Measurements from ENCODE around the gene ARHGAP25. TPM values are rescaled to one million over a fixed set of nuclear protein-coding genes. Genes with fewer than 3 reads are reported as not detected.

The ARHGAP25 gene
- total and polyA plus RNA-seq, 10 of the 15 experiments (the other 5 are each of a cell fraction or from before 2014, with no cell fraction given): 0.15 to 1.0 (median 0.46) TPM

DNA sequence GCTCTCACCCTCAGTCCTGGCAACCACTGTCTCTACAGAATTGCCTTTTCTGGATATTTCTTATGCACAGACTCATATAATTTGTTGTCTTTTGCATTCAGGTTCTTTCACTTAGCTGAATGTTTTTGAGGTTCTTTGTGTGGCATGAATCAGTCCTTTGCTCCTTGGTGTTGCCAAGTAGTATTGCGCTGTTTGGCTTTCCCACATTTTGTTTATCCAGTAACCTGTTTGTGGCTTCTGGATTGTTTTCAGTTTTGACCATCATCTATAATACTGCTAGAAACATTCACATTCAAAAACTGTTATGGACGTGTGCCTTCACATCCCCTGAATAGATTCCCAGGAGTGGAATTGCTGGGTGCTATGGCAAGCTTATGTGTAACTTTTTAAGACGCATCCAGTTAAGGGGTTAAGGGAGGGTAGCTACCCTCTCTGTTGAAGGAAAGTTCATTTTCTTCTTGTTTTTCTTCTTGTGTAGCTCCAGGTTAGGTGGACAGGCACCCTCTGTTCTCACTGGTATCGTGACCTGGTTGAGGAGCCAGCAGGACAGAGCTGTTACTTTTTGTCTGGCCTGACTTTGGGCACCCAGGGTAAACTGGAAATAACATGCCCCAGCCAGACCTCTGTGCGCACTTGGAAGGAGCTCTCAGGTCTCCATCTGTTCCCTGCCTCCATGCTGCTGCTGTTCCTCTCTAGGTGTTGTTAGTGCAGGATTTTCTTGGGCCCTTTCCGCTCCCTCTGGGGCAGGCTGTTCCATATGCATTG, 29.6 kb downstream of the ARHGAP25 start:
- FAIRE-seq (no peak), DNase-seq (ENCODE audit: low read depth, low spot score) (no peak), ATAC-seq (no peak)
- intact Hi-C loops (cut with micrococcal nuclease; ENCODE audit: unreplicated experiment): no loop called here
- Histone ChIP-seq H3K4me2 (ENCODE audit: control insufficient read depth, insufficient read depth) (peak overlapping the region; percentile 2), H3K4me1 (ENCODE audit: control insufficient read depth, insufficient read depth, low read length) (peaks cover 38% of the 10 kb centered on the region), H3K36me3 (ENCODE audit: control insufficient read depth in 2 of 2, insufficient read depth in 2 of 2, low read length in 1 of 2) (no peaks in the 10 kb centered on the region), H3K9me3 (replicated peaks; ENCODE audit: control insufficient read depth, insufficient read depth, low read length) (no peaks in the 10 kb centered on the region; the same call in 2 of the 3 replicates), H3K27ac (ENCODE audit: control insufficient read depth, insufficient read depth) (no peak overlapping the region), H2AFZ (ENCODE audit: control insufficient read depth, low read depth, low read length) (no peak overlapping the region), H3K27me3 (replicated peaks in 1 of 2; ENCODE audit: control insufficient read depth in 2 of 2, insufficient read depth in 2 of 2, low read length in 1 of 2) (peaks cover 4 to 5% of the 10 kb centered on the region in 2 experiments; a peak in 3 of 4 replicates), H3K9ac (ENCODE audit: control insufficient read depth, insufficient read depth, low read length) (no peak overlapping the region), H4K20me1 (ENCODE audit: control insufficient read depth, insufficient read depth) (no peaks in the 10 kb centered on the region), H3K4me3 (0 out of 2 replicates have a peak overlapping the region, but pooled peaks have one; percentile 5), H3K79me2 (ENCODE audit: control insufficient read depth, insufficient read depth, low read length) (no peaks in the 10 kb centered on the region)
- CTCF ChIA-PET: interaction anchor here (1.4 to 1.8 kb wide), 2 partner anchors 13 to 75 kb away, joined by 5 to 10 read pairs; no protein-coding TSS in a partner anchor
- SMC1A ChIA-PET (ENCODE audit: uncharacterized antibody, unreplicated experiment): interaction anchor here (1.0 to 1.5 kb wide), 2 partner anchors 13 to 24 kb away, joined by 3 read pairs; no protein-coding TSS in a partner anchor
- RAD21 ChIA-PET (ENCODE audit: unreplicated experiment): interaction anchor here (1.3 kb wide), 1 partner anchor 298 kb away, joined by 5 read pairs; no protein-coding TSS in a partner anchor
- POLR2A ChIA-PET: interaction anchor here (1.0 kb wide), 1 partner anchor 161 kb away, joined by 3 read pairs; no protein-coding TSS in a partner anchor
- WGBS (ENCODE audit: insufficient coverage, insufficient replicate concordance, low lambda C conversion rate, missing lambda C conversion rate): 23% methylated on average over 6 of the region's 6 CpGs
- in situ Hi-C loops (cut with MboI): no loop called here
- no TSS peak for BruUV-seq (replicated peaks)
- TF ChIP-seq JUNB (IDR thresholded peaks at IDR 0.05) (no peak), CEBPZ (IDR thresholded peaks at IDR 0.05; ENCODE audit: low read depth, low read length) (no peak), IRF4 (IDR thresholded peaks at IDR 0.05; ENCODE audit: low read depth, low read length) (no peak), MXI1 (IDR thresholded peaks at IDR 0.05; ENCODE audit: low read depth, low read length) (no peak), EZH2 (IDR thresholded peaks at IDR 0.05; ENCODE audit: borderline replicate concordance, control insufficient read depth, low read depth, low read length) (no peak), CTCF (IDR thresholded peaks at IDR 0.05 in 2 of 3, conservative IDR thresholded peaks at IDR 0.05 in 1 of 3; ENCODE audit: control insufficient read depth in 2 of 3, extremely low read depth in 1 of 3, insufficient read depth in 1 of 3, low read depth in 3 of 3, low read length in 3 of 3) (no peak), RELA (IDR thresholded peaks at IDR 0.05; ENCODE audit: borderline replicate concordance, partially characterized antibody) (no peak), SREBF1 (IDR thresholded peaks at IDR 0.05; ENCODE audit: low read length) (no peak), RAD51 (IDR thresholded peaks at IDR 0.05) (no peak), CHD1 (IDR thresholded peaks at IDR 0.05; ENCODE audit: low read depth, low read length) (no peak)
- TF ChIP-seq, protein P1, sequence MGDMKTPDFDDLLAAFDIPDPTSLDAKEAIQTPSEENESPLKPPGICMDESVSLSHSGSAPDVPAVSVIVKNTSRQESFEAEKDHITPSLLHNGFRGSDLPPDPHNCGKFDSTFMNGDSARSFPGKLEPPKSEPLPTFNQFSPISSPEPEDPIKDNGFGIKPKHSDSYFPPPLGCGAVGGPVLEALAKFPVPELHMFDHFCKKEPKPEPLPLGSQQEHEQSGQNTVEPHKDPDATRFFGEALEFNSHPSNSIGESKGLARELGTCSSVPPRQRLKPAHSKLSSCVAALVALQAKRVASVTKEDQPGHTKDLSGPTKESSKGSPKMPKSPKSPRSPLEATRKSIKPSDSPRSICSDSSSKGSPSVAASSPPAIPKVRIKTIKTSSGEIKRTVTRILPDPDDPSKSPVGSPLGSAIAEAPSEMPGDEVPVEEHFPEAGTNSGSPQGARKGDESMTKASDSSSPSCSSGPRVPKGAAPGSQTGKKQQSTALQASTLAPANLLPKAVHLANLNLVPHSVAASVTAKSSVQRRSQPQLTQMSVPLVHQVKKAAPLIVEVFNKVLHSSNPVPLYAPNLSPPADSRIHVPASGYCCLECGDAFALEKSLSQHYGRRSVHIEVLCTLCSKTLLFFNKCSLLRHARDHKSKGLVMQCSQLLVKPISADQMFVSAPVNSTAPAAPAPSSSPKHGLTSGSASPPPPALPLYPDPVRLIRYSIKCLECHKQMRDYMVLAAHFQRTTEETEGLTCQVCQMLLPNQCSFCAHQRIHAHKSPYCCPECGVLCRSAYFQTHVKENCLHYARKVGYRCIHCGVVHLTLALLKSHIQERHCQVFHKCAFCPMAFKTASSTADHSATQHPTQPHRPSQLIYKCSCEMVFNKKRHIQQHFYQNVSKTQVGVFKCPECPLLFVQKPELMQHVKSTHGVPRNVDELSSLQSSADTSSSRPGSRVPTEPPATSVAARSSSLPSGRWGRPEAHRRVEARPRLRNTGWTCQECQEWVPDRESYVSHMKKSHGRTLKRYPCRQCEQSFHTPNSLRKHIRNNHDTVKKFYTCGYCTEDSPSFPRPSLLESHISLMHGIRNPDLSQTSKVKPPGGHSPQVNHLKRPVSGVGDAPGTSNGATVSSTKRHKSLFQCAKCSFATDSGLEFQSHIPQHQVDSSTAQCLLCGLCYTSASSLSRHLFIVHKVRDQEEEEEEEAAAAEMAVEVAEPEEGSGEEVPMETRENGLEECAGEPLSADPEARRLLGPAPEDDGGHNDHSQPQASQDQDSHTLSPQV (IDR thresholded peaks at IDR 0.05): no peak

All from GM12878 (cell line).